Smooth muscle cell of the umbilical artery (primary cell): ENCODE measurements around the gene BPIFA3. TPM values are rescaled to one million over a fixed set of nuclear protein-coding genes. Genes with fewer than 3 reads are reported as not detected.

Source experiments
- total RNA-seq: library from RNA; depleted of rRNA; stranded (reverse); fragments of >200 nt; gene quantifications from 2 replicates; pipeline ENCODE4 v1.2.3, GENCODE V29; 2014

BPIFA3 gene
- not detected in 2 replicates for total RNA-seq

DNA sequence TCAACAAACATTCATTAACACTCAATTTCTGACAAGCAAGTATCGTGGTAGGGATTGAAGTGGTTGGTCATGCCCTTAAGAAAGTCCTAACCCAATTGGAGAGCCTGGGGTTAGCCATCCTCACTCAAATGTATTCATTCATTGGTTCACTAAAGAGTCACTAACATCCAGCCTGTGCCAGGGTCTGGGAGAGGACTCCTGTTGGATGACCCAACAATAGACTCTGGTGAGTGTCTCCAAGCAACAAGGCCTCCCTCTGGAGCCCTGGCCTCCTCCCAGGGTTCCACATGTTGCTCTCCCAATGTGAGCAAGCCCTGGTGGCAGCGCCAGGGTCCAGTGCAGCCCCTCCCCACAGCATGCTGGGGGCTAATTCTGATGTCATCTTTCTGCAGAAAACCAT is at the start of gene BPIFA3:
BPIFA3 (plus strand) TSS at position 301 of the 400 bp plus-strand sequence. CDS start 185 bp downstream, outside the sequence.

DNA sequence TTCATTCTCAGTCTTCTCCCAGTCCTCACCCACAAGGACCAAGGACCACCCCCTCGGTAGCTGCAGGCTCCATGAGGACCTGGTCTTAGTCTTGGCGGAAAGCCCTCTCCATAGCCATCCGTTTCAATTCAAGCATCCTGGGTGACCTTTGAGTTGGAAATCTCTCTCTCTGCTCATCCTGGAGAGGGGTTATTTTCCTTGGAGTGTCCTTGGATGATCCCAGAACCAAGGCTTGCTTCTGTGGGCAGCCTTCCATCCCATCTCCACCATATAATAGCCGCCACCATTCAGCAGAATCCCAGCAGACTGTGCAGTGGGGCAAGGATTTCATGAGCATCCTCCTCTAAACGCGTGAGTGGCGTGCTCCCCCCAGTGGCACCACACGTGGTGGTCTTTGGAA is 49.3 kb upstream of the BPIFA3 start, which contains the start of gene BPIFA2:
BPIFA2 (plus strand) TSS at position 301 of the 400 bp plus-strand sequence. CDS start 987 bp downstream, outside the sequence.

DNA sequence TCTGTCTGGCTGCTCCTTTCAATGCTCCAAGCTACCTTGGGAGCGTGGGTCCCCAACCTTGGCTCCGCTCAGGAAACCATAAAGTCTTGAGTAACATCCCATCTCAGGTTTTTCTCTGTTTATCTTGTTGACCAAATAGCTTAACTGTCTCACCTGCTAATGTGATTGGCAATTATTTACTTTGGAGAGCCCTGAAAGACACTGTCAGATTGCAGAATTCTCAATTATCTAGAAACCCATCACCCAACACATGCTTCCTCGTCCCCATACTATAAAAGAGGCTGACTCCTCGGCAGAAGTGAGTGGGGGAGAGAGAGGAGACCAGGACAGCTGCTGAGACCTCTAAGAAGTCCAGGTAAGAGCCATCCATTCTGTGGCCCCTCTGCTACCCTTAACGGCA is 18.5 kb downstream of the BPIFA3 start, which contains the start of gene BPIFA1:
BPIFA1 (plus strand) TSS at position 301 of the 400 bp plus-strand sequence. CDS start 1,716 bp downstream, outside the sequence.

Other genes starting within 250 kb of the BPIFA3 start
- gene SUN5, start 212.9 kb upstream of the BPIFA3 start, total RNA-seq: not detected in 2 replicates
- gene BPIFB2, start 209.6 kb upstream of the BPIFA3 start, total RNA-seq: not detected in 2 replicates
- not detected in 2 replicates for gene BPIFB6, start 185.7 kb upstream of the BPIFA3 start, total RNA-seq
- not detected in 2 replicates for gene BPIFB3, start 163.4 kb upstream of the BPIFA3 start, total RNA-seq
- not detected in 2 replicates for gene BPIFB4, start 137.7 kb upstream of the BPIFA3 start, total RNA-seq
- not detected in 2 replicates for gene BPIFA2, start 49.2 kb upstream of the BPIFA3 start, total RNA-seq
- not detected in 2 replicates for gene BPIFA1, start 18.6 kb downstream of the BPIFA3 start, total RNA-seq
- not detected in 2 replicates for gene BPIFB1, start 65.9 kb downstream of the BPIFA3 start, total RNA-seq
- gene CDK5RAP1, start 184.2 kb downstream of the BPIFA3 start, total RNA-seq: 25.7 and 26.1 TPM in 2 replicates
- gene SNTA1, start 226.4 kb downstream of the BPIFA3 start, total RNA-seq: 10.9 and 18.1 TPM in 2 replicates